K562 (cell line): ENCODE results near the gene DNAI1. TPM values are rescaled to one million over a fixed set of nuclear protein-coding genes. Genes with fewer than 3 reads are reported as not detected.

Experiments used
- CBFA2T3 ChIP-seq: fragments of 450-650 bp; IDR thresholded peaks from 2 replicates; pipeline ENCODE4 v1.6.1; 2017
- CBX2 ChIP-seq: fragments of 200-600 bp; sonication (generic); IDR thresholded peaks from one replicate; pipeline ENCODE4 v1.6.1; 2012; ENCODE audit warnings: mild to moderate bottlenecking, low read length, inconsistent platforms; ENCODE audit not compliant: insufficient read depth, poor library complexity, severe bottlenecking
- CCAR2 ChIP-seq: fragments of 200-400 bp; formaldehyde crosslinking; IDR thresholded peaks from 2 replicates; pipeline ENCODE4 v1.6.1; 2017; ENCODE audit warnings: mild to moderate bottlenecking, low read depth, low read length
- NFE2 ChIP-seq: IDR thresholded peaks from 2 replicates; pipeline ENCODE4 v1.6.1; 2014; ENCODE audit warnings: antibody characterized with exemption, low read depth
- POLR2AphosphoS2 ChIP-seq: IDR thresholded peaks from 2 replicates; pipeline ENCODE4 v1.6.1; 2012; ENCODE audit warnings: low read length, improper control_type of control experiment
- PYGO2 ChIP-seq: fragments of 450-650 bp; IDR thresholded peaks from 2 replicates; pipeline ENCODE4 v1.6.1; 2016; ENCODE audit warnings: mild to moderate bottlenecking, missing genetic modification characterization, moderate library complexity, missing compliant biosample characterization
- U2AF1 ChIP-seq: fragments of 200-400 bp; formaldehyde crosslinking; optimal IDR thresholded peaks from 2 replicates; pipeline ENCODE3; 2017; ENCODE audit warnings: mild to moderate bottlenecking, low read depth, low read length, moderate library complexity
- UBTF ChIP-seq, 2 experiments: IDR thresholded peaks; 2 replicates each; pipeline ENCODE4 v1.6.1; 2012; ENCODE audit warnings: improper control_type of control experiment in 2 of 2, low read depth in 2 of 2, low read length in 2 of 2, borderline replicate concordance in 1 of 2
- ZNF124 ChIP-seq: sonication (generic); formaldehyde crosslinking; IDR thresholded peaks from 2 replicates; pipeline ENCODE4 v1.8.1; 2022; ENCODE audit warnings: missing genetic modification reagents
- ZNF511 ChIP-seq: sonication (generic); formaldehyde crosslinking; IDR thresholded peaks from 2 replicates; pipeline ENCODE4 v1.8.0; 2022; ENCODE audit warnings: mild to moderate bottlenecking, missing genetic modification reagents
- polyA plus RNA-seq, 8 experiments: library from polyadenylated mRNA; depleted of rRNA in 4 of 8; stranded (reverse) in 5 of 8; unstranded in 3 of 8; fragments of >200 nt; fragmentation: Nextera tagmentation in 2 of 8; fragmentation: Illumina TruSeq in 1 of 8; extraction: Ambion mirVana in 2 of 8; extraction: Trizol in 1 of 8; gene quantifications; 2 replicates each; pipeline versions ENCODE4 v1.2.1 to v1.2.3, GENCODE V29; 2011 to 2014; ENCODE audit warnings: inconsistent platforms in 1 of 8, missing spikeins in 1 of 8
- total RNA-seq, 7 experiments: library from RNA; depleted of rRNA in 6 of 7; stranded (reverse); fragments of >200 nt in 6 of 7; fragmentation: Illumina TruSeq in 2 of 7; extraction: Trizol in 2 of 7; gene quantifications; 2 replicates each; pipeline versions ENCODE4 v1.2.1 to v1.2.3, GENCODE V29; 2011 to 2021; ENCODE audit warnings: low replicate concordance in 1 of 7
- TF ChIP-seq, protein P1 (sequence below), 2 experiments: fragments of 450-650 bp; conservative IDR thresholded peaks; 2 replicates each; pipeline ENCODE4 v1.6.1; 2017; ENCODE audit warnings: mild to moderate bottlenecking in 2 of 2, moderate library complexity in 2 of 2
- TF ChIP-seq, protein P2 (sequence below): fragments of 200-800 bp; sonication (Bioruptor generic); IDR thresholded peaks from 2 replicates; pipeline ENCODE4 v1.6.1; 2017; ENCODE audit warnings: missing genetic modification characterization, missing compliant biosample characterization
- TF ChIP-seq, protein P3 (sequence below), 3 experiments: fragments of 200-800 bp in 1 of 3; sonication (Bioruptor generic) in 1 of 3; sonication (generic) in 1 of 3; formaldehyde crosslinking in 1 of 3; IDR thresholded peaks; 2 replicates each; pipeline versions ENCODE4 v1.6.1 to v1.8.0; 2016 to 2022; ENCODE audit warnings: mild to moderate bottlenecking in 2 of 3, missing compliant biosample characterization in 2 of 3, missing genetic modification characterization in 2 of 3, missing genetic modification reagents in 1 of 3

The DNAI1 gene
- total and polyA plus RNA-seq, 9 of the 15 experiments (the other 6 are each of a cell fraction or from before 2014, with no cell fraction given) = 0.01 to 0.17 (median 0.04) TPM; not detected in 6

- TF ChIP-seq CCAR2 = no peak
- TF ChIP-seq CBFA2T3 = no peak
- peak; percentile 97 for TF ChIP-seq NFE2
- no peak for TF ChIP-seq ZNF124 (CRISPR knock-in tag)
- peak in 1 of 2 experiments; percentile 46; a peak in 1 of 4 replicates for TF ChIP-seq UBTF (IDR thresholded peaks at IDR 0.05; ENCODE audit: borderline replicate concordance in 1 of 2, low read depth in 2 of 2, low read length in 2 of 2)
- no peak for TF ChIP-seq PYGO2
- TF ChIP-seq POLR2AphosphoS2 = no peak
- TF ChIP-seq, protein P1, sequence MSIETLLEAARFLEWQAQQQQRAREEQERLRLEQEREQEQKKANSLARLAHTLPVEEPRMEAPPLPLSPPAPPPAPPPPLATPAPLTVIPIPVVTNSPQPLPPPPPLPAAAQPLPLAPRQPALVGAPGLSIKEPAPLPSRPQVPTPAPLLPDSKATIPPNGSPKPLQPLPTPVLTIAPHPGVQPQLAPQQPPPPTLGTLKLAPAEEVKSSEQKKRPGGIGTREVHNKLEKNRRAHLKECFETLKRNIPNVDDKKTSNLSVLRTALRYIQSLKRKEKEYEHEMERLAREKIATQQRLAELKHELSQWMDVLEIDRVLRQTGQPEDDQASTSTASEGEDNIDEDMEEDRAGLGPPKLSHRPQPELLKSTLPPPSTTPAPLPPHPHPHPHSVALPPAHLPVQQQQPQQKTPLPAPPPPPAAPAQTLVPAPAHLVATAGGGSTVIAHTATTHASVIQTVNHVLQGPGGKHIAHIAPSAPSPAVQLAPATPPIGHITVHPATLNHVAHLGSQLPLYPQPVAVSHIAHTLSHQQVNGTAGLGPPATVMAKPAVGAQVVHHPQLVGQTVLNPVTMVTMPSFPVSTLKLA (conservative IDR thresholded peaks at IDR 0.05) = peak in 1 of 2 experiments; percentile 44; a peak in 1 of 4 replicates
- TF ChIP-seq, protein P2, sequence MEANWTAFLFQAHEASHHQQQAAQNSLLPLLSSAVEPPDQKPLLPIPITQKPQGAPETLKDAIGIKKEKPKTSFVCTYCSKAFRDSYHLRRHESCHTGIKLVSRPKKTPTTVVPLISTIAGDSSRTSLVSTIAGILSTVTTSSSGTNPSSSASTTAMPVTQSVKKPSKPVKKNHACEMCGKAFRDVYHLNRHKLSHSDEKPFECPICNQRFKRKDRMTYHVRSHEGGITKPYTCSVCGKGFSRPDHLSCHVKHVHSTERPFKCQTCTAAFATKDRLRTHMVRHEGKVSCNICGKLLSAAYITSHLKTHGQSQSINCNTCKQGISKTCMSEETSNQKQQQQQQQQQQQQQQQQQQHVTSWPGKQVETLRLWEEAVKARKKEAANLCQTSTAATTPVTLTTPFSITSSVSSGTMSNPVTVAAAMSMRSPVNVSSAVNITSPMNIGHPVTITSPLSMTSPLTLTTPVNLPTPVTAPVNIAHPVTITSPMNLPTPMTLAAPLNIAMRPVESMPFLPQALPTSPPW (CRISPR knock-in tag) = peak; percentile 54
- TF ChIP-seq ZNF511 (CRISPR knock-in tag) = no peak
- TF ChIP-seq CBX2 = no peak
- no peak for TF ChIP-seq U2AF1
- TF ChIP-seq, protein P3, sequence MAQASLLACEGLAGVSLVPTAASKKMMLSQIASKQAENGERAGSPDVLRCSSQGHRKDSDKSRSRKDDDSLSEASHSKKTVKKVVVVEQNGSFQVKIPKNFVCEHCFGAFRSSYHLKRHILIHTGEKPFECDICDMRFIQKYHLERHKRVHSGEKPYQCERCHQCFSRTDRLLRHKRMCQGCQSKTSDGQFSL (CRISPR knock-in tag; IDR thresholded peaks at IDR 0.05) = no peak
- TF ChIP-seq, protein P3 (tag; IDR thresholded peaks at IDR 0.05) = no peak
Observed at GRCh38 chr9:34458013-34458958, at the start of gene DNAI1, which contains the start of gene FAM219A (continued).
